Fibroblast of upper back skin (primary cell): ENCODE measurements around the gene MACROD2.
"Not testable (repeated sequence)": the region's sequence is repeated elsewhere in the genome, so short reads cannot be mapped to it uniquely, and the experiment has no call there.

ENCODE experiments used
- DNase-seq: peaks from one replicate; pipeline ENCODE4 v3.0.0-alpha.2; 2013

MACROD2 gene

DNA sequence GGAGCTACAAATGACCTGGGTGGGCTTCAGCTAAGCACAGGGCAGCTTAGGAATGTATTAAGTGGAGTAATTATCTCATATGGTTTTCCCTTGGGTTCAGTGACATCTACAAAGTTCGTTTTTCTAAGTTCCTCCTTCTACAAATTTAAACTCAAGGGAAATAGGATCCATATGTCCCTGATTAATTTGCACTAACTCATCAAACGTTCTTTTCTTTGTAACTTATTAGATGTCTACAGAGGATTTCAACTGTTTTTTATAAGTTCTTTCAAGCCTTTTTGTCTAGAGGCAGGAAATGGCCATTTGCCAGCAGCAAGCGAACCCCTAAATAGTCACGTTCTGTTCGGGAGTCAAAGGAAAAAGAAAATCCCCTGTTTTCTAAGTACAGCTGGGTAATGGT lies 1517.6 kb downstream of the MACROD2 start:
- DNase-seq: peak; percentile 23

DNA sequence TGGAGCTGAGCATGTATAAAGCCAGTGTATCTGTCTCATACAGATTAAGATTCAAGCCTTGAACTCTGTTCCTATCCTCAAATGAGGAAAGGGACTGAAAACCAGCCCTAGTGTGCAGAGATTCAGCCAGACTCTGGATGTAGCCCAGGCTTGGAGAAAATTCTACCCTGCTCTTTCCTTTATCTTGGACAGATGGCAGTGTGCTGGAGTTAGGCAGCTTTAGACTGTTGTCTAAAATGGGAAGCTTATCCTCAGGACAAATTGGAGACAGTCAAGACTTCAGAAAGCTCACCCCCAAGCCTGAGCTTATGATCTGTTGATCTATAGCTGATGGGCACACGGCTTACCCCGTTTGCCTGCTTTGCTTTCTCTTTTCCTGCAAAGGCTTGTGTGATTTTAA lies 1520.4 kb downstream of the MACROD2 start:
- no peak for DNase-seq

DNA sequence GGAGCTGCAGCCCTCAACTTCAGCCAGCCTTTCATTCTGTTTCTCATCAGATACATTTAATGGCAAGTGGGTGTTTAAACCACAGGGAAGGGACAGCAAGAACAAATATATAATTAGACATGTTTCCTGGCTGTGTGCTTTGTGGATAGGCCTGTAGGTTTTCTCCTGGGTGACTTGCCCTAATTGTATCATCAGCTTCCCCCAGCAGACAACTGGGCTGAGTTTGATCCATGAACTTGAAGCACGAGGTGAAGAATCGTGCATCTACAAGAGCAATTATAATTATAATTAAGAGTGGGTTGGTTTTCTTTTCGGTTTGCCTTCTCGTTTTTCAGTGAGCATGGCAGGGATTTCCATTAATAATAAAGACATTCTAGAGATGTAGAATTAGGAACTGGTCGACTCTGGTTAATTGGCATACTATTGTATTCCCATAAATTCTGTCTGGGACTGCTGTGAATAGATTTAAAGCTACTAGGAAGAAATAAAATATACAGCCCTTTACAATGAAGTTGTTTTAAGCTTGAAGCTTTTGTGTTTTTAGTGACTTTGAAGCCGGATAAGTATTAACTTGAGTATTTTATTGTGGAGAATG lies 1525.7 kb downstream of the MACROD2 start:
- no peak for DNase-seq

DNA sequence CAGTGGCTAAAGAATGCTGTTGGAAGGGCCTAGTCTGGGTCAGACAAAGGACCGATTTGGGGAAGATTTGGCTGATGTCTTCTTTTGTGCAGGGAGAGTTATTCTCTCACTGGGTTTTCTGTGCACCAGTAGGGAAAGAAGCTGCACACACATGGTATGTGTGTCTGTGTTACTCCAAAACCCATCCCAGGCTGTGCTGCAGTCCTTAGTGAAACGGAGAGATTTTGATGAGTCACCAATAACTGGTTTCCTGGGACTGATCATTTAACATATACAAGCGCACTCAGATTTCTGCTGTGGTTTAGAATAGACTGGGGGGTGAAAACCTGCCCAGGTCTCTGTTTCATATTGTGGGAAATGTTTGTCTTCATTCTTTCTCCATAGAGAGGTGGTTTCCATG lies 1528.1 kb downstream of the MACROD2 start:
- DNase-seq: peak; percentile 63

DNA sequence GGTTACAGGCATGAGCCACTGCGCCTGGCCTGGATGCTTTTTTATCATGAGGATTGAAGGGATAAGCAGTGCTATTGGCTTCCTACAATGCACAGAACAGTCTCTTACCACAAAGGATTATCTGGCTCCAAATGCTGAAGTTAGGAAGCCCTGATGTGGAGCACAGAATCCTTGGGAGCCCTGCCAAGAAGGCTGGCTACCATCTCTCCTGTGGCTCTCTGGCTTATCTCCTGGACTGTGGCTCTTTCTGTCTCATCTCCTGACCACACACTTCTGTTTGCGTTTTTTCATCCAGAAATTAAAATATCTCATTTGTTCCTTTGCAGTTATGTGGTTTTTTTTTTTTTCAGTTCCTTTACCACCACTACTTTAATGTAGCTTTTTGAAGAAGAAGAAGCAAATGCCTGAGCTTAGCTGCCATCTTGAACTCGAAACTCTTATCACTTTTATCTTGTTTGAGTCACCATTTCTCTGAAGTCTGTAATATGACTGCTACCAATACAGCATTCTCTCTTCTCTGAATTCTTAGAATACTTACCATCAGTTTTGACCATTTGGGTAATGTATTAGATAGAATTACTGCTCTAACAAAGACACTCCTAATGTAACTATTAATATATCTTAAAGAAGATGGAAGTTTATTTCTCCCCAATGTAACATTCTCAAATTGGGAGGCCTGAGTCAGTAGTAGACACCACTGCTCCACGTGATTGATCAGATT lies 1533.2 kb downstream of the MACROD2 start:
- DNase-seq: peak; percentile 73

DNA sequence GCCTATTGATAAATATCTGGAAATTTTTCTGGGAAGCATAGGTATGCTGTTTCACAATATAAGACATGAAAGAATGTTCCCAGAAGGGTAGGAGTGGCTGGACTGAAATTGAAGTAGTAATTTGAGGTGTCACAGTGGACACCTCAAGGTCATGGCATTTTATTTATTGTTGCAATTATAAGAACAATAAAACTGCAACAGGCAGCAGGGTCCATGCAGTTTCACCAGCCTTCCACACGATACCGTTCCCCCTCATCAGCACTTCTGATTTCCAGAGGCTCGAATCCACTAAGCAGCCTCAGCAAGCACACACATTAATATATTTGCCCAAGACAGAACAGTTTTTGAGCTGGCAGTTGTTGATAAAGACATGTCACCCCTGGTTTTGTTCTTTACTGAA lies 1540.5 kb downstream of the MACROD2 start:
- DNase-seq: no peak

DNA sequence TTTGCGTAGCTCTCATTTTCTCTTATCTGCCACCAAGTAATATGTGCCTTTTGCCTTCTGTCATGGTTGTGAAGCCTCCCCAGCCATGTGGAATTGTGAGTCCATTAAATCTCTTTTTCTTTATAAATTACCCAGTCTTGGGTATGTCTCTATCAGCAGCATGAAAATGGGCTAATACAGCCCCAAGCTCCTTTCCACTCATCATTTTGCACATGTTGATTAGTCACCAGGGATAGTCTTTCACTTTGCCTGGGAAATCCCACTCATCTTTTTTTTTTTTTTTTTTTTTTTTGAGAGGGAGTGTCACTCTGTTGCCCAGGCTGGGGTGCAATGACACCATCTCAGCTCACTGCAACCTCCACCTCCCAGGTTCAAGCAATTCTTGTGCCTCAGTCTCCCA lies 1541.9 kb downstream of the MACROD2 start:
- not testable (repeated sequence) for DNase-seq

DNA sequence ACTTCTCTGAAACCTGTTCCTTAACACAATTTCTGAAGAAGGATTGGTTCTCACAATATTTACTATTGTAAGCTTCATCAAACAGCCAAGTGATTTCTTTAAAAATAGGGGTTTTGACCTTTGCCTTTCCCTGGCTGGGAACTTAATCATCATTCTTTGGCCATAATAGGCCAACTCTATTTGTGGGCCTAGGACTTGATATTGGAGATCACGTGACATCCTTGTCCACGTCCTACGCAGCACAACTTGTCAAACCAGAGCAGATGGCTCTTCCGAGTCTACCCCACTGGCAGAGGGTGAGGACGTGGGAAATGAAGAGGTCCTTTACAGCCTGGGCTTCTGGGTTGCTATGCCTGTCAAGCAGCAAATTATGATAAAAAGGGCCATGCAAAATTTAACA lies 1547.3 kb downstream of the MACROD2 start:
- no peak for DNase-seq

DNA sequence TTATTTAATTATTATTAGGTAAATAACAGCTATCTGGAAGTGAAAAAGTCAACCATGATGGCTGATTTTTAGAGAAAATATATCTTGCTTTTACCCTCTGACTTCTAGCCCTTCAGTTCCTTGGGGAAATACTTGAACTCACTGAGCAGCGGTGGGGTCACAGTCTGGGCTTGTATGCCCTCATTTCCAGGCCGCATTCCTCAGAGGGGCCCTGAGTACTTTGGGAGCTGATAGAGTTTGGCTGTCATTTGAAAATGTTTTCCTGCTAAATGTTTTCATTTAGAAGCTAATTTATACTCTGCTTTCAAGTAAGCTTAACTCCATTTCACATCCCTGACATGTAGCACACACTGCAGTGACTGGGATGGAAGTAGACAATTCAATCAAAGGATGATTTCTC lies 1549.4 kb downstream of the MACROD2 start:
- no peak for DNase-seq

DNA sequence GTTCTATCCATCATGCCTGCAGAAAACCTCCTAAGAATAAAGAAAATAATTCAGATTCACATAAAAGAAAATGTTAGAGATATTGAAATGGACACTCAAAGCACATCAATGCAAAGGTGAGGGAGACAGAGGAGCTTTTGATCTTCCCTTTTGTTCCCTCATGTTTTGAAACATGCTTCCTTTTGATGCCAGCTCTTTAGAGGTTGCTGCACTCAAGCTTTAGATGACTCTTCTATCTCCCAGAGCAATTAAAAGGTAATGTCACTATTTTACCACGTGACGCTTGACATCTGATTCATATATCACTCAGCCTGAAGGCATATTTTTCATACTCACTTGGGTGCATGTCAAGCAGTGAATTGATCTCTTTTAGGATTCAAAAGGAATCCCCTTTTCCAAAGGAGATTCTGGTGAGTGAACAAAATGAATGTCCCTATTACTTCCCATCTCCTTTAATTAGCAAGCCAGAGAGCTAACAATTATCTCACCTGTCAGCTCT lies 1551.3 kb downstream of the MACROD2 start:
- DNase-seq: no peak

DNA sequence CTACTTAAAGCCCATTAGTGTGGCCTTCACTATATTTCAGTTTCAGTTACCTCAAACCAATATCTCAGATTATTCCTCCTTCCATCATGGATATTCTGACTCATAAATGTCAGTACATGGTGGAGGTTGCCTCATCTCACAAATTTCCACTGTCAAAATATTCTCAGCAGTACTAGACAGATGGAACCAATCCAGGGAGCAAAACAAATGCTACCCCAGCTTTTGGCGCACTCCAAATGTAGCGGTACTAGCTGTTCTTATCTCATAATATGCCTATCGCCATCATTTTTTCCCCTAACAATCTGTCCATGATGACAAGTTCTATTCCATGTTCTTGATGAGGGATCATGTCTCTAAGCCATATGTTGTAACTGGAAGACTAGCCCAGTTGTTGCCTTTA lies 1551.8 kb downstream of the MACROD2 start:
- no peak for DNase-seq

DNA sequence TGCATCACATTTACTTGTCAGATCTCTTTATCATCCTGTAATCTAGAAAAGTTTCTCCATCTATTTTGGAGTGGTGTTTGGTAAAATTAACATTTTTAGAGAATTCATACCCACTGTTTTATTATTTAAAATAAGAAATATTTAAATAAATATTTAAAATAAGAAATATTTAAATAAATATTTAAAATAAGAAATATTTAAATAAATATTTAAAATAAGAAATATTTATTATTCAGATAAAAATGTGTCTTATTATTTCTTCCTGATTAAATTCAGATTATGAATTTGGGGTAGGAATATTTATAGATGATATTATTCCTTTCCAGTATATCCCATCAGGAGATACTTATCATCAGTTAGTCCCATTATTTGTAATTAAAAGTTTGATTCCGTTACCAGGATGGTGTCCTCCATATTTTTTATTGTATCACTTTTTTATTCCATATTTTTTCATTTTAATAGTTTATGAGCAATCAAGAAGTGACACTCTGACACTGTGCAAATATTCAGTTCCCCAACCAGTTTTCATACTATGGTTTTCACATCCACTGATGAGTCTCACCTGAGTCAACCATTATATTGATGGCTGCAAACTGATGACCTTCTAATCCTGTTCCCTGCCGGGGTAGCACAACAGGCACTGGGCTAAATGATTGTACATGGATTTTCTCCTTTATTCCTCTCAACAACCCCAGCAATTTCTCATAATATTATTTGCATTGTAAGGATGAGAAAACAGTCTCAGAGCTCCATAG lies 1555.0 kb downstream of the MACROD2 start:
- DNase-seq: no peak

DNA sequence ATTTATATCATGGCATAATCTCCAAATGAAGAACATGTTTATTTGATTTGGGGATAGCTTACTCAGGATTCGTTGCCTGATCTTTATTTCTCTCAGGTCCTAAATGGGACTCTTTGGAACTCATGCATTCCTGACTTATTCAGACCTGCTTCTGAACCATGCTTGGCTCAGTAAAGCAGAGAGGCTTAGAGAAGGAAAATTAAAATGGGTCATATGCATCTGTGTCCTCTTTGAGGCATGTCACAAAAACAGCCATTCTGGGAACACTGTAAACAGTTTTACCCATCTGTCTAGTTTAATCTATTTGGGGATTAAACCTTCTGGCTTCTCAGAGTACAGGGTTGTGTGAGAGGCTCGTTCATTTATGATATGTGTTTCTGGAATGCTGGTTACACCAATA lies 1560.6 kb downstream of the MACROD2 start:
- peak; percentile 34 for DNase-seq

DNA sequence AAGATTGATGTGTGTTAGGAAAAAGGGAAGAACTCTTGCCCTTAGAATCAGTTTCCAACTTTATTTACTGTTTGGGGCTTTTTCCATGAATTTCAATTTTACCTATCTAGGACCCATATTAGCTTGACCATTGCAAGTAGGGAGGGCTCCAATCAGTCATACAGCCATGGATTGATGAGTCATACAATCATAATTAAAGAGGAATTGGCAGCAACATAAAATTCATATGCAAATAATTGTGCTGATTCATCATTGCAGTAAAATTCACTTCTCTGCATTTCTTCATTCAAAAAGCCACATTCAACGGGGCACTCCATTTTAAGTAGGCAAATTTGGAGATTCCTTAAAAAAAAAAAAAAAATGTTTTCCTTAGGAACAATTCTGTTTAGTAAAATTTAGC lies 1561.6 kb downstream of the MACROD2 start:
- DNase-seq: peak; percentile 30

DNA sequence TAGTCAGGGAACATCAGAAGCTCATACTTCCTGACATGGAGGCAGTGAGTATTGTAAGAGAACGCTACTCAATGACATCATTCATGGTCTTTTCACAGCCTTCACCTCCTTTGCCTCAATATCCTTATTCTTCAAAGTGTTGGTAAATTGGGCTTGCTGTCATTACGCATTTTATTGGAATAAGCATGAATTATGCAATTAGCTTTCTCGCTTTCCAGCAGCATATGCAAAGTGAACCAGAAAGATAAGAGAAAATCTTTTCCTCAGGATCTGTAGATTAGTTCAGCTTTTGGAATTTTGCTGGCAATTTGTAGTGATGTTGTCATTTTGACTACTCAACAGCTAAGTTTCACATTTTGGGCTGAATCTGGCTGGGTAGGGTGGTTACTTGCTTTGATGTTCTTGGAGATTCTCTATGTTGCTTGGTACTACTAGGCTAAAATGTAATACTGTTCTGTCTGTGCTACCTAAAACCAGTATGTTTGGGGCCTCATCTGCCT lies 1565.8 kb downstream of the MACROD2 start:
- no peak for DNase-seq

DNA sequence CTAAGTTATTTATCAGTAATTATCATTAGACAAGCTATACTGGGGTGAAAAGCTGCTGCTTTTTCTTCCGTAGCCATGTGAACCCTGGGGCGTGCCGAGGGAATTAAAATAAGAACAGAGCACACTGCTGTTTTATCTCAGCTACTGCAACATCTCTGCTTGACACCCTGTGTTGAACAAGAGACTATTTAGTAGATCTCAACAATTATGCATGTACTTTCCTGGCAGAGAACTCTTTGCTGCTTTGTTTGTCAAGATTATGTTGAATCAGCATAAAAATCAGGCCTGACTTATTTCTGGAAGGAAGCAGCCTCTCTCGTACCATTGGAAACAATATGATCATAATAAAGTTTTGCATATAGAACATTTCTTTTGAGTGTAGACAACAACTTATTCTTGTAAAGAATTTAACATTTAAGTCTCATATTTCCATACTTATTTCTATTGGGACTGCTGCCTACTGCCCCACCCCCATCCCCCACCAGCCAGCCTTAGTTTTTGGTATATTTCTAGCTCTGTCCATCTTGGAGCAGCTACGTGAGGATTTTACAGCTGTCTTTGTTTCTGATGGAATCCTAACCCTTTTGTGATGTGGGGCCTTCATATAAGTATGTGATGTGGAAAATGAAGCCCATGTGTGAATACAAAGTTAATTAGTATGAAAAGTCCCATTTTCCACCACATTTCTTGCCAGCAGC lies 1566.5 kb downstream of the MACROD2 start:
- DNase-seq: no peak

DNA sequence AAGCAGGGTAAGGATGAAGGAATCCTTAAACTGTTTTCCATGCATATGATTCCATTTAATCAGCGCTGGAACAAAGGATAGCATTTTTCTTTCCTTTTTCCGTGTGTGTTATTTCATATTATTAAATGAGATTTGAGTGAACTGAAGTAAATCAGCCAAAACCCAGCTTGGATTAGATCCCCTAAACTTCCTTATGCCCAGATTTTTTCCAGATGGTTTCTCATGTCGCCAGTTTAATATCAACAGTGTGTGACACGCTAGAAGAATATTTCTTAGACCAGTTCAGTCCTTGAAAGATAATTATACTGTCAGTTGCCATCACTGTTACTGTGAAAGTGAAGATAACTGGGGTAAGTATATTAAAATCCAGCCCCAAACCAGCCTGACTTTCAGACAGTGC lies 1568.5 kb downstream of the MACROD2 start:
- no peak for DNase-seq

DNA sequence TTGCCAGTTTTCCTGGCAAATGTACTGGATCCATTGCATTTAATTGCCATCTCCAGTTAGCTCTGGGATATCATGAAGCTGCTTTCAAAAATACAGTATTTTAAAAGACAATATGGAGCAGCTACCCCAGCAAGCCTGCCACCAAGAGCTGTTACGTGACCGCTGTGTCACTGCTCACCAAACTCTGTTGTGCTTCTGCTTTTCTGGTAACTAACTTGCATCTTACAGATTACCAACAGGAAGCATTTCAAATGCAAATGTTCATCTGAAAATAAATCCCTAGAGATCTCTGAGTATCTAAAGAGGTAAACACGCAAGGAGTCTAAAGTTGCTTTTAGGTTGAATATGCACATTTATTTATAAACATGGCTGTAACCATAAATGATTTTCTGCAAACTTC lies 1569.7 kb downstream of the MACROD2 start:
- DNase-seq: no peak

DNA sequence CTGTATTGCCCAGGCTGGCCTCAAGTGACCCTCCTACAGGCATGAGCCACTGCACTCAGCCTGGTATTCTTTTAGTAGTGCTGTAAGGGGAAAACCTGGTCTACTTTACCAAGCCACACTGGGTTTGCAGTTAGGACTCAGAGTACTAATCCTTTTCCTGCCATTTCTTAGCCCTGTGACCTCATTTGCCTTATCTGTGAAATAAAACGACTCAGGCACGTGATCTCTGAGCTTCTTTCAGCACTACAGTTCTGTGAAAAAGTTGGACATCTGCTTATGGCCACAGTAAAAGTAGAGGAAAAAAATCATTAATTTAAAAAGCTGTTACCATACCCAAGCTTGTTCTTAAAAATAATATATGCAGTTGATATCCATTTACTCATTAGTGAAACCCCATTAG lies 1570.5 kb downstream of the MACROD2 start:
- no peak for DNase-seq

DNA sequence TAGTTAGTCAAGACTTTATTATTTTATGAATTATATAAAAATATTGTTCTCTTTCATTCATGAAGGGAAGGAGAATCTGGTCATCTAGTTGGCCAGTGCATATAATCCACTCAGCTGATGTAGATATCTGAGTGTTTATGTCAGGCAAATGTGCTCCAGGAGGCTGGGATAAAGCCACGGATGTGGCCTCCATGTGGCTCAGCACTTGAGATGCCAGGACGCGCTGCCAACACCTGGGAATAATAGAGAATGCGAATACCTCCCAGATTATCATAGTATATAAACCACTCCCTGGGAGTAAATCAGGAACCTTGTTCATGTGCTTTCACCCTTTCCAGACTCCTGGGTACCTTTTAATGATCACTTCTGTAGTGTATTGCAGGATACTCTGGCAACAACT lies 1571.9 kb downstream of the MACROD2 start:
- DNase-seq: no peak

DNA sequence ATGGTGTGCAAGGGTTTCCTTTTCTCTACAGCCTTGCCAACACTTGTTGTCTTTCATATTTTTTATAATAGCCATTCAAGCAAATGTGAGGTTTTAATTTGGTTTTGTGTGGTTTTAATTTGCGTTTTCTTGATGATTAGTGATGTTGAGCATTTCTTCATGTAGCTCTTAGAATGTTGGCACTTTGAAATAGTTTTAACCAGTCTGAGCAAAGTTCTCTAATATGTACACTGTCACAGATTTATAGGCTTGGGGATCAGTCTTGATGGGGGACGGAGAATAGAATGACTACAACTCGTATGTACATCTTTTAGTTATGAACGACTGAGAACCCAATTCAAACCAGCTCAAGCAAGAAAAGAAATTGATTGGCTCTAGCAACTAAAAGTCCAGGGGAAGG lies 1574.8 kb downstream of the MACROD2 start:
- DNase-seq: peak; percentile 12

DNA sequence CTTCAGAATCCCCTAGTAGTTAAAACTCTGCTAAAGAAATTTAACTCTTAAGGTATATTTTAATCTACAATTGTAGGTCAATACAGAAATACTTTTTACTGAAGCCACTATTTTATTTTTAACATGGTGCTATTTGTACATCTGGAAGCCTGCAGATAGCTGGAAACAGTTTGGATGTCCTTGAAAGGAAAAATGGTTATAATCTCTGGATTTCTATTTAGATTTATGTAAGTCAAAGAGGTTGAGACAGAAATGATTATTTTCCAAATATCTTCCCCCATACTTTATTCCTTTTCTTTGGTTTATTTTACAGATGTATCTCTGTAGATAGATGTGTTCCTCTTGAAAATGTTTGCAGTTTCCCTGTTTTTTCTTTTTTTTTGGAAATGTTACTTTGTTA lies 1575.7 kb downstream of the MACROD2 start:
- DNase-seq: no peak

DNA sequence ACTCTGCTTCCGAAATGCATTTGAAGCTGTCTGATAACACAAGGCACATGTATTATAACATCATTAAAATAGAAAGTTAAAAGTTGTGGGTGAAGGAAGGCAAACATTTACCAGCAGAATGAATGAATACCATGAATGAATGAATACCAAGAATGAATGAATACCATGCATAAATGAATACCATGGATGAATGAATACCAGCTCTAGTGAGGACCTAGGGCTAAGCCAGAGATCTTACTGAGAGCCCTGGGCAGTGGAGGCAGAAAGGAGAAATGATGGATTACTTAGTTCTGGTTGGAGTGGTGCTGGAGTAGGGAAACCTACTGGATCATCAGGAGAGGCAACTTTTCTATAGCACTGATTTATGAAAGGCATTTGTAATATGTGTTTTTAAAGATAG lies 1579.9 kb downstream of the MACROD2 start:
- no peak for DNase-seq
